LHCN-M2 (cell line): ENCODE data around the gene UCN3. TPM values are rescaled to one million over a fixed set of nuclear protein-coding genes. Genes with fewer than 3 reads are reported as not detected.
"Not testable (repeated sequence)": the region's sequence is repeated elsewhere in the genome, so short reads cannot be mapped to it uniquely, and the experiment has no call there.

Experiments used
- DNase-seq: peaks from one replicate; pipeline ENCODE4 v3.0.0-alpha.2; 2012; ENCODE audit warnings: low read depth
- total RNA-seq: library from RNA; depleted of rRNA; stranded (reverse); fragments of >200 nt; gene quantifications from 2 replicates; pipeline ENCODE4 v1.2.3, GENCODE V29; 2014

The UCN3 gene
- total RNA-seq, 1 experiment from 2014 or later, result not detected

GRCh38 chr10:5365928-5366327, 1.2 kb downstream of the UCN3 start:
- DNase-seq, result no peak

GRCh38 chr10:5369362-5370158, 4.8 kb downstream of the UCN3 start:
- no peak for DNase-seq

- DNase-seq, result no peak
Observed at GRCh38 chr10:5370493-5371352, 6.0 kb downstream of the UCN3 start.

DNA sequence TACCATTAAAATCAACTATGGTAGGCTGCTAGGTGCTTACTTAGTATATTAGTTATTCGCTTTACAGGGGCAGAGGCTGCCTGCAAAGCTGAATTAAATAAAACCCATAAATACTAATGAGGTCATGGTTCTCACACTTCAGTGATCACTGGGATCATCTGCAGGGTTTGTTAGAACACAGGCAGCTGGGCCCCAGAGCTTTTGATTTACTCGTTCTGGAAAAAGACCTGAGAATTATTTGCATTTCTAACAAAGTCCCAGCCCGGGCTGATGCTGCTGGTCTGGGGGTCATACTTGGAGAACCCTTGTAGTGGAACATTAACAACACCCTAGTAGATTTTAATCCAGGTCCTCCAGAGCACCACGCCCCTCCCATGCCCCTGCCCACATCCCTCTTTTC, 8.5 kb downstream of the UCN3 start:
- no peak for DNase-seq

DNA sequence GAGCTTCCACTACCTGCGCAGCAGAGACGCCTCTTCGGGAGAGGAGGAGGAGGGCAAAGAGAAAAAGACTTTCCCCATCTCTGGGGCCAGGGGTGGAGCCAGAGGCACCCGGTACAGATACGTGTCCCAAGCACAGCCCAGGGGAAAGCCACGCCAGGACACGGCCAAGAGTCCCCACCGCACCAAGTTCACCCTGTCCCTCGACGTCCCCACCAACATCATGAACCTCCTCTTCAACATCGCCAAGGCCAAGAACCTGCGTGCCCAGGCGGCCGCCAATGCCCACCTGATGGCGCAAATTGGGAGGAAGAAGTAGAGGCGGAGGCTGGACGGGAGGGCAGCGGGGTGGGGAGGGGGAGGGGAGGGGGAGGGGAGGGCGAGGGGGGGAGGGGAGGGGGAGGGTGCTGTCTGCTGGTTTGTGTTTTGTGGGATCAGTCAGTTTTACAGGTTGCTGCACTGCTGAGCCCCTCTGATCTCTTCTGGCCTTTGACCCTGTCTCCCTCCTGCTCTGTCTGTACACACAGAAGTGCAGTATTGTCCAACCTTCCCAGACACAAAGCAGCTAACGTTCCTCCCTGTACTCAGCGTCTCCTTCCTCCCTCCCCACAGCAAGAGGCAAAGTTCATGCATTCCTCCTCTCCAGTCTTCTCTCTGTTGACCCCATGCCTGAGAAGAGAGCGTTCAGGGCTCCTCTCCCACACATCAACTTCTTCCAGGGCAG, 9.3 kb downstream of the UCN3 start:
- no peak for DNase-seq

DNA sequence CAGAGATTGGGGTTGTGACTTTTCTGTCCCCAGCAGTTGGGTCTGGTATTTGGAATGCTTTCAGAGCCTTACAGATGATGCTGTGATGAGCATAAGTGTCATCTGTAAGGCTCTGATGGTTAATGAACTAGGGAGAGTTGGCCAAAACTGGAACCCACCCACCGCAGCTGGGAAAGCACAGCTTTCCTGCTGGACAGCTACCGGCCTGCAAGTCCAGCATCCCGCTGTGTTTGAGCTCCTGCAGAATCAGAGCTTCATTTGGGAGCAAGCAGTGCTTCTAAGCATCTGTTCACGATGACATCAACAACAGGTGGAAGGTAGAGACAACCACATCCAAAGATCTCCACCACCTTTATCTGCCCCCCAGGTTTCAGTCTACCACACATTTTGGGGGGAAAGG, 11.7 kb downstream of the UCN3 start:
- DNase-seq, result peak; percentile 12

- not testable (repeated sequence) for DNase-seq
Observed at GRCh38 chr10:5379202-5379601, 14.4 kb downstream of the UCN3 start.

DNA sequence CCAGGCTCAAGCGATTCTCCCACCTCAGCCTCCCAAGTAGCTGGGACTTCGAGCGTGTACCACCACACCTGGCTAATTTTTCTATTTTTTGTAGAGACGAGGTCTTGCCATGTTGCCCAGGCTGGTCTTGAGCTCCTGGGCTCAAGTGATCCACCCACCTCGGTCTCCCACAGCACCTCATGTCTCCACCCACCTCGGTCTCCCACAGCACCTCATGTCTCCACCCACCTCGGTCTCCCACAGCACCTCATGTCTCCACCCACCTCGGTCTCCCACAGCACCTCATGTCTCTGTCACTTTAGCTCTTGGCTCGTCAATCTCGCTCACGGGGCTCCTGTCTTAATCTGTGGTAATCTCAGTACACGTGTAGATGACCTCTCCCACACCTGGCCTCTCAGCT, 15.6 kb downstream of the UCN3 start:
- DNase-seq, result not testable (repeated sequence)

GRCh38 chr10:5381187-5381586, 16.4 kb downstream of the UCN3 start:
- no peak for DNase-seq

GRCh38 chr10:5385224-5385623, 20.5 kb downstream of the UCN3 start:
- no peak for DNase-seq

GRCh38 chr10:5387169-5387568, 22.4 kb downstream of the UCN3 start:
- no peak for DNase-seq

GRCh38 chr10:5390607-5391205, 25.9 kb downstream of the UCN3 start:
- DNase-seq, result no peak

DNA sequence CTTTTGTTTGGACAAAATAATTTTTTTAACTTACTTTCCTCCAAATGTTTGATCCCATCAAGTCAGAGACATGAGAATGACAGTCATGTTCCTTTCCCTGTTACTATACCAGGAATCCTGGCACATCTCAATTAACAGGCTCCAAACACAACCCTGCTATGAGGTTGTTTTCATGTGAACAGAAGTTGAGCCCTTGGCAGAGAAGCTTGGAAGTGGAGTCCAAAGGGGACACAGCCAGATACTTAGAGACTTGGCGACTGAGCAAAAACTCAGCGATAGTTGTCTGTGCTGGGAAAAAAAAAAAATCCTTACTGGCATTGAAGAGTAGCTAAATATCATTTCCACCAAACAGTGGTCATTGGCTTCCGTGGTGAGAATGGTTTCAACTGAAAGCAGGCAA, 27.0 kb downstream of the UCN3 start:
- DNase-seq, result no peak

DNA sequence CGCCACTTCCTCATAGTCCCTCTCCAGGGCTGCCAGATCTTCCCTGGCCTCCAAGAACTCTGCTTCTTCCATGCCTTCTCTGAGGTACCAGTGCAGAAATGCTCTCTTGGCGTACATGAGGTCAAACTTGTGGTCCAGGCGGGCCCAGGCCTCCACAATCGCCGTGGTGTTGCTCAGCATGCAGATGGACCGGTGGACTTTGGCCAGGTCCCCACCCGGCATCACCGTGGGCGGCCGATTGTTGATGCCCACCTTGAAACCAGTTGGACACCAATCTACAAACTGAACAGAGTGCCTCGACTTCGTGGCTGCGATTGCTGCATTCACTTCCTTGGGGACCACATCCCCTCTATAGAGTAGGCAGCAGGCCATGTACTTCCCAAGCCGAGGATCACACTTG, 28.8 kb downstream of the UCN3 start:
- no peak for DNase-seq

- no peak for DNase-seq
Observed at GRCh38 chr10:5395168-5395567, 30.4 kb downstream of the UCN3 start.

- DNase-seq, result no peak
Observed at GRCh38 chr10:5396556-5397300, 32.0 kb downstream of the UCN3 start.

DNA sequence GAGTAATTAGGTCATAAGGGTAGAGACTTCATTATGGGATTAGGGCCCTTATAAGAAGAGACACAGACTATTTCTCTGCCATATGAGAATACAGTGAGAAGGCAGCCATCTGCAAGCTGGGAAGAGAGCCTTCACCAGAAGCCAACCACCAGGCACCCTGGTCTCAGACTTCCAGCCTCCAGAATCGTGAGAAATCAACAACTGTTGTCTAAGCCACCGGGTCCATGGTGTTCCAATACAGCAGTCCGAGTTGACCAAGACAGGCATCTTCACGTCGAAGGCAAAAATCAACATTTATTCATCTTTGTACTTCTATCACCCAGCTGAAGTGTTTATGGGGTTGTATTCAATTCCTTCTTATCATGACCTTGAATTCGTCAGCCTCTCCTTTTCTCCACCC, 34.6 kb downstream of the UCN3 start:
- DNase-seq, result no peak

DNA sequence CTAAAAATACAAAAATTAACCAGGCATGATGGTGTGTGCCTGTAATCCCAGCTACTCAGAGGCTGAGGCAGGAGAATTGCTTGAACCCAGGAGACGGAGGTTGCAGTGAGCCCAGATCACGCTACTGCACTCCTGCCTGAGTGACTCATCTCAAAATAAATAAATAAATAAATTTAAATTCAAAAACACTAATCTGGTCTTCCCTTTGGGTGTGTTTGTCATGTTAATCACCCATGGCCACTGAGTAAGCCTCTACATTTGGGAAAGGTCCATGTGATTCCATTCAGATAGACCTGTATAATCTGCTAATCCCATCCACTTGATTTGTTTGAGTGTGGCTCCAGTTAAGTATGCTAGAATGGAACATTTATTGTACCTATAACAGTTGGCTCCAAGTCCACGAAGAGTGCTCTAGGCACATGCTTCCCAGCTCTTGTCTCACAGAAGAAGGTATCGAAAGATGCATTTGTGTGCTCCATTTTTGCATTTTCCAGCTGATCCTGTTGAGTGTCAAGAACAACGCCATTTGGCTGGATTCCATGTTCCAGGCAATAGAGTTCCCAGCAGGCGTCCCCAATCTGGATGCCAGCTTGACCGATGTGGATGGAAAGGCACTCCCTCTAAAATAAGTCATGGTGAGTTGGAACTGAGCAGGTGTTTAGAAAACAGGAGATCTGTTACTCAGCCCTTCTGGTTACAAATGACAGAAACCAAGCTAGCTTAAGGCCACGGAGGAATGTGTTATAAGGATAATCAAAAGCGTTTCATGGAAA, 35.9 kb downstream of the UCN3 start:
- peak; percentile 43 for DNase-seq

- no peak for DNase-seq
Observed at GRCh38 chr10:5402798-5403197, 38.0 kb downstream of the UCN3 start.
